Kidney (tissue), 14 donors: ENCODE results near the gene ICA1. TPM values are rescaled to one million over a fixed set of nuclear protein-coding genes. Genes with fewer than 3 reads are reported as not detected.

Experiments used
- DNase-seq, 5 donors: peaks; one replicate each; pipeline ENCODE4 v3.0.0-alpha.2; 2013 to 2020
- FAIRE-seq: peaks from 2 replicates; lab custom pipeline; 2012; peaks lifted over from hg19 to GRCh38; lab: Jason Lieb, UNC
- H3K27ac ChIP-seq, 2 donors: one replicate each; pipeline ENCODE4 v1.7.0; 2013; ENCODE audit warnings: low read depth in 2 of 2, low read length in 2 of 2, inconsistent platforms in 1 of 2
- H3K27me3 ChIP-seq: one replicate; pipeline ENCODE4 v1.7.1; 2013; ENCODE audit warnings: low read length, inconsistent platforms; ENCODE audit not compliant: control insufficient read depth, insufficient read depth
- H3K36me3 ChIP-seq, 3 donors: one replicate each; pipeline versions ENCODE4 v1.7.0 to v1.7.1; 2013; ENCODE audit warnings: low read length in 3 of 3, control low read depth in 1 of 3, inconsistent platforms in 1 of 3; ENCODE audit not compliant: insufficient read depth in 3 of 3, control insufficient read depth in 2 of 3
- H3K4me1 ChIP-seq, 3 donors: one replicate each; pipeline versions ENCODE4 v1.7.0 to v1.7.1; 2013; ENCODE audit warnings: low read length in 3 of 3, inconsistent platforms in 1 of 3, low read depth in 1 of 3; ENCODE audit not compliant: control insufficient read depth in 2 of 3, insufficient read depth in 2 of 3
- H3K4me3 ChIP-seq, 3 donors: one replicate each; pipeline versions ENCODE4 v1.7.0 to v1.8.1; 2013; ENCODE audit warnings: low read length in 3 of 3, control low read depth in 1 of 3, inconsistent platforms in 1 of 3
- H3K9ac ChIP-seq, 3 donors: one replicate each; pipeline versions ENCODE4 v1.7.0 to v1.7.1; 2013; ENCODE audit warnings: low read length in 3 of 3, control low read depth in 1 of 3, inconsistent platforms in 1 of 3
- H3K9me3 ChIP-seq, 3 donors: one replicate each; pipeline versions ENCODE4 v1.7.0 to v1.7.1; 2013; ENCODE audit warnings: low read length in 3 of 3, control low read depth in 1 of 3, inconsistent platforms in 1 of 3; ENCODE audit not compliant: control insufficient read depth in 2 of 3, insufficient read depth in 1 of 3
- CTCF ChIP-seq: IDR thresholded peaks from 3 replicates; pipeline ENCODE4 v1.5.1; 2012; ENCODE audit warnings: mild to moderate bottlenecking, moderate library complexity, borderline replicate concordance; ENCODE audit not compliant: insufficient read depth; ENCODE audit errors: extremely low read depth
- intact Hi-C: fragments of 100-400 bp; cut with DNase I; formaldehyde crosslinking; loops from one replicate; pipeline ENCODE4 v1.11.1; 2022
- polyA plus RNA-seq: library from polyadenylated mRNA; stranded (reverse); fragments of 350-450 nt; fragmentation: Illumina TruSeq; extraction: RNeasy Lipid Tissue Mini Kit (QIAGEN cat#74804); gene quantifications from one replicate; pipeline ENCODE4 v1.2.3, GENCODE V29; 2014; ENCODE audit warnings: low read depth, low replicate concordance; ENCODE audit not compliant: insufficient read depth
- total RNA-seq: library from RNA; stranded (reverse); fragmentation: NEBNext Ultra II Directional; extraction: Animal tissue kit (Norgen Biotek cat#: 25700); gene quantifications from one replicate; pipeline ENCODE4 v1.2.1, GENCODE V29; 2021
- donor health status: control.
- donor health status: control.
- donor health status: control.
- donor health status: control.
- donor health status: control.
- donor health status: DM: yes; HTN: yes; CAD: no.
- donor health status: Normal renal cell carcinoma (clear cell type).

The ICA1 gene
- total and polyA plus RNA-seq, 2 donors from 2014 or later = 24.2 to 41.8 TPM

GRCh38 chr7:8260871-8261694 is 884 bp downstream of the ICA1 start:
- intact Hi-C loops = no loop called here
- H3K36me3 ChIP-seq = no peaks in the 10 kb centered on the region
- H3K4me3 ChIP-seq = peak overlapping the region; percentile 50 to 75 (median 71)
- H3K9ac ChIP-seq = peak overlapping the region in 2 of 3 donors; percentile 21 to 53
- no peaks in the 10 kb centered on the region for H3K27me3 ChIP-seq
- DNase-seq = peak; percentile 35 to 85 (median 56)
- no peaks in the 10 kb centered on the region for H3K4me1 ChIP-seq
- FAIRE-seq = no peak
- no peaks in the 10 kb centered on the region for H3K9me3 ChIP-seq
- TF ChIP-seq CTCF = no peak
- peak overlapping the region; percentile 69 to 73 for H3K27ac ChIP-seq

- Histone ChIP-seq H3K4me3 (no peak overlapping the region), H3K9ac (no peak overlapping the region), H3K36me3 (no peaks in the 10 kb centered on the region), H3K27me3 (no peaks in the 10 kb centered on the region), H3K4me1 (no peaks in the 10 kb centered on the region), H3K27ac (no peak overlapping the region), H3K9me3 (no peaks in the 10 kb centered on the region)
- no peak for DNase-seq
- intact Hi-C loops = no loop called here
- FAIRE-seq = no peak
- no peak for TF ChIP-seq CTCF
Observed at GRCh38 chr7:8259586-8260222, 2.3 kb downstream of the ICA1 start.

- Histone ChIP-seq H3K27me3 (no peaks in the 10 kb centered on the region), H3K9ac (no peak overlapping the region), H3K4me3 (no peak overlapping the region), H3K9me3 (no peaks in the 10 kb centered on the region), H3K36me3 (no peaks in the 10 kb centered on the region), H3K27ac (no peak overlapping the region), H3K4me1 (no peaks in the 10 kb centered on the region)
- intact Hi-C loops = no loop called here
- DNase-seq = no peak
- no peak for FAIRE-seq
- no peak for TF ChIP-seq CTCF
Observed at GRCh38 chr7:8258734-8259133, 3.2 kb downstream of the ICA1 start.
